H1 (cell line): ENCODE data around the gene CHD2. TPM values are rescaled to one million over a fixed set of nuclear protein-coding genes. Genes with fewer than 3 reads are reported as not detected.
A peak's percentile ranks its signal among the peaks of the same experiment; 100 is the strongest.

Experiments used
- CTCF ChIA-PET: fragments of 300-600 bp; sonication (Branson Sonifier 250); formaldehyde crosslinking; loops from one replicate; lab custom pipeline; 2021; ENCODE audit not compliant: partially characterized antibody; lab: Charles Lee
- POLR2A ChIA-PET: fragments of 300-600 bp; sonication (Branson Sonifier 250); formaldehyde crosslinking; loops from one replicate; lab custom pipeline; 2021; ENCODE audit warnings: inconsistent platforms; ENCODE audit not compliant: partially characterized antibody; lab: Charles Lee
- DNase-seq, 2 experiments: peaks; one replicate each; pipeline versions ENCODE4 v3.0.0 to v3.0.0-alpha.2; 2010 to 2022; ENCODE audit warnings: low spot score in 2 of 2, low read depth in 1 of 2, mixed read lengths in 1 of 2
- FAIRE-seq: peaks from 2 replicates; lab custom pipeline; 2011; peaks lifted over from hg19 to GRCh38; lab: Jason Lieb, UNC
- H2AFZ ChIP-seq: 2 replicates; pipeline ENCODE4 v1.8.1; 2012; ENCODE audit warnings: low read length, inconsistent platforms
- H2AK5ac ChIP-seq: 2 replicates; pipeline ENCODE4 v1.6.1; 2013; ENCODE audit warnings: low read depth, low read length
- H2BK120ac ChIP-seq: replicated peaks from 2 replicates; pipeline ENCODE3; 2013; ENCODE audit warnings: low read depth, low read length, inconsistent platforms
- H2BK12ac ChIP-seq: 2 replicates; pipeline ENCODE4 v1.6.1; 2013; ENCODE audit warnings: low read depth, low read length
- H2BK15ac ChIP-seq: 2 replicates; pipeline ENCODE4 v1.6.1; 2013; ENCODE audit warnings: low read length
- H2BK20ac ChIP-seq: 2 replicates; pipeline ENCODE4 v1.6.1; 2013; ENCODE audit warnings: low read length
- H2BK5ac ChIP-seq: 2 replicates; pipeline ENCODE4 v1.6.1; 2013; ENCODE audit warnings: low read depth, low read length
- H3K14ac ChIP-seq: 2 replicates; pipeline ENCODE4 v1.6.1; 2013; ENCODE audit warnings: inconsistent platforms; ENCODE audit not compliant: insufficient read length
- H3K18ac ChIP-seq: 2 replicates; pipeline ENCODE4 v1.6.1; 2013; ENCODE audit warnings: low read length; ENCODE audit errors: extremely low read depth
- H3K23ac ChIP-seq: 2 replicates; pipeline ENCODE4 v1.6.1; 2013; ENCODE audit warnings: inconsistent platforms; ENCODE audit not compliant: insufficient read length
- H3K23me2 ChIP-seq: 2 replicates; pipeline ENCODE4 v1.6.1; 2013; ENCODE audit warnings: low read depth, low read length
- H3K27ac ChIP-seq: 2 replicates; pipeline ENCODE4 v1.6.1; 2011; ENCODE audit warnings: low read depth, low read length, inconsistent platforms
- H3K27me3 ChIP-seq, 4 experiments: replicated peaks in 1 of 4; 1 replicate in 1 of 4; 2 replicates in 3 of 4; pipeline versions ENCODE4 v1.6.1 to v1.8.1; 2011 to 2013; ENCODE audit warnings: low read length in 3 of 4, mild to moderate bottlenecking in 3 of 4, inconsistent platforms in 2 of 4, mixed read lengths in 2 of 4, moderate library complexity in 1 of 4; ENCODE audit not compliant: control insufficient read depth in 3 of 4, insufficient read depth in 3 of 4; ENCODE audit errors: extremely low read depth in 1 of 4
- H3K36me3 ChIP-seq, 4 experiments: 2 replicates each; pipeline versions ENCODE4 v1.6.1 to v1.8.1; 2011 to 2013; ENCODE audit warnings: mild to moderate bottlenecking in 4 of 4, low read length in 3 of 4, moderate library complexity in 2 of 4, control low read depth in 1 of 4, inconsistent platforms in 1 of 4; ENCODE audit not compliant: insufficient read depth in 4 of 4, control insufficient read depth in 2 of 4
- H3K4ac ChIP-seq: replicated peaks from 2 replicates; pipeline ENCODE3; 2013; ENCODE audit warnings: low read length, low read depth, mixed read lengths, inconsistent platforms; ENCODE audit not compliant: insufficient read length
- H3K4me1 ChIP-seq, 4 experiments: replicated peaks in 1 of 4; 1 replicate in 1 of 4; 2 replicates in 3 of 4; pipeline versions ENCODE4 v1.6.1 to v1.8.1; 2011 to 2013; ENCODE audit warnings: low read length in 3 of 4, inconsistent platforms in 2 of 4, mixed read lengths in 1 of 4; ENCODE audit not compliant: insufficient read depth in 4 of 4, control insufficient read depth in 3 of 4
- H3K4me2 ChIP-seq, 2 experiments: 2 replicates each; pipeline versions ENCODE4 v1.6.1 to v1.8.1; 2011 to 2013; ENCODE audit warnings: low read depth in 2 of 2, low read length in 2 of 2, control low read depth in 1 of 2, inconsistent platforms in 1 of 2, mild to moderate bottlenecking in 1 of 2; ENCODE audit not compliant: insufficient read depth in 1 of 2
- H3K4me3 ChIP-seq, 4 experiments: fragments of 200-600, 300-600 bp in 1 of 4; sonication (generic), shearing (Covaris generic), sonication (Bioruptor Twin) in 1 of 4; 2 replicates each; pipeline versions ENCODE4 v1.5.1 to v1.8.1; 2011 to 2016; ENCODE audit warnings: low read length in 4 of 4, low read depth in 3 of 4, control low read depth in 2 of 4, inconsistent platforms in 2 of 4, mild to moderate bottlenecking in 2 of 4, mixed read lengths in 1 of 4, moderate library complexity in 1 of 4; ENCODE audit not compliant: insufficient read depth in 2 of 4; ENCODE audit errors: extremely low read depth in 1 of 4
- H3K56ac ChIP-seq: replicated peaks from 2 replicates; pipeline ENCODE3; 2013; ENCODE audit warnings: low read depth, mild to moderate bottlenecking, mixed read lengths, low read length, inconsistent platforms; ENCODE audit not compliant: insufficient read length
- H3K79me1 ChIP-seq: 2 replicates; pipeline ENCODE4 v1.6.1; 2013; ENCODE audit warnings: low read depth, low read length, control low read depth
- H3K79me2 ChIP-seq, 2 experiments: 2 replicates each; pipeline versions ENCODE4 v1.6.1 to v1.8.1; 2012 to 2013; ENCODE audit warnings: low read length in 2 of 2, mild to moderate bottlenecking in 2 of 2, inconsistent platforms in 1 of 2; ENCODE audit not compliant: insufficient read depth in 2 of 2, control insufficient read depth in 1 of 2
- H3K9ac ChIP-seq, 4 experiments: replicated peaks in 1 of 4; 1 replicate in 1 of 4; 2 replicates in 3 of 4; pipeline versions ENCODE4 v1.6.1 to v1.8.1; 2011 to 2013; ENCODE audit warnings: low read depth in 3 of 4, low read length in 3 of 4, control low read depth in 2 of 4, mild to moderate bottlenecking in 2 of 4, moderate library complexity in 2 of 4, inconsistent platforms in 1 of 4; ENCODE audit errors: extremely low read depth in 1 of 4
- H3K9me3 ChIP-seq, 2 experiments: 2 replicates each; pipeline versions ENCODE4 v1.6.1 to v1.8.1; 2012 to 2013; ENCODE audit warnings: mild to moderate bottlenecking in 2 of 2, moderate library complexity in 2 of 2, control low read depth in 1 of 2, inconsistent platforms in 1 of 2, low read depth in 1 of 2, low read length in 1 of 2, mixed read lengths in 1 of 2; ENCODE audit not compliant: insufficient read depth in 2 of 2
- H4K20me1 ChIP-seq, 2 experiments: replicated peaks in 1 of 2; 2 replicates each; pipeline versions ENCODE3 to v1.8.1; 2011 to 2013; ENCODE audit warnings: inconsistent platforms in 2 of 2, low read length in 2 of 2, mild to moderate bottlenecking in 1 of 2; ENCODE audit not compliant: insufficient read depth in 2 of 2, control insufficient read depth in 1 of 2
- H4K5ac ChIP-seq: 2 replicates; pipeline ENCODE4 v1.6.1; 2013; ENCODE audit warnings: low read length, low read depth, mixed read lengths, inconsistent platforms; ENCODE audit not compliant: insufficient read length
- H4K8ac ChIP-seq: 2 replicates; pipeline ENCODE4 v1.8.0; 2013; ENCODE audit warnings: mild to moderate bottlenecking, moderate library complexity, low read length, inconsistent platforms; ENCODE audit not compliant: insufficient read depth; ENCODE audit errors: extremely low read depth
- H4K91ac ChIP-seq: replicated peaks from 2 replicates; pipeline ENCODE3; 2013; ENCODE audit warnings: low read length, mixed read lengths, inconsistent platforms; ENCODE audit not compliant: insufficient read length
- ATF2 ChIP-seq: IDR thresholded peaks from 2 replicates; pipeline ENCODE4 v1.6.1; 2012; ENCODE audit warnings: low read length, inconsistent platforms
- CBX8 ChIP-seq: fragments of 300-800, 300-1000 bp; sonication (generic); IDR thresholded peaks from 2 replicates; pipeline ENCODE4 v1.7.1; 2016; ENCODE audit warnings: low read depth, low read length, borderline replicate concordance
- CEBPB ChIP-seq: IDR thresholded peaks from 2 replicates; pipeline ENCODE4 v1.6.1; 2012; ENCODE audit warnings: low read depth, low read length
- CREB1 ChIP-seq: IDR thresholded peaks from 2 replicates; pipeline ENCODE4 v1.6.1; 2012; ENCODE audit warnings: inconsistent platforms
- HDAC6 ChIP-seq: IDR thresholded peaks from one replicate; pipeline ENCODE4 v1.7.1; 2012; ENCODE audit warnings: low read depth, mild to moderate bottlenecking, inconsistent platforms, low read length, moderate library complexity
- KDM4A ChIP-seq: IDR thresholded peaks from one replicate; pipeline ENCODE4 v1.7.1; 2012; ENCODE audit warnings: low read depth, mild to moderate bottlenecking, moderate library complexity, low read length, inconsistent platforms; ENCODE audit not compliant: severe bottlenecking
- MAFK ChIP-seq: IDR thresholded peaks from 2 replicates; pipeline ENCODE4 v1.6.1; 2012; ENCODE audit warnings: low read depth, mild to moderate bottlenecking, improper control_type of control experiment, low read length
- NANOG ChIP-seq: IDR thresholded peaks from 2 replicates; pipeline ENCODE4 v1.6.1; 2011; ENCODE audit warnings: low read length, low read depth, mild to moderate bottlenecking, inconsistent platforms; ENCODE audit not compliant: insufficient read depth, poor library complexity, severe bottlenecking
- POLR2AphosphoS5 ChIP-seq: IDR thresholded peaks from 2 replicates; pipeline ENCODE4 v1.6.1; 2011; ENCODE audit warnings: low read depth, low read length
- SP2 ChIP-seq: IDR thresholded peaks from 2 replicates; pipeline ENCODE4 v1.6.1; 2012; ENCODE audit warnings: mild to moderate bottlenecking, low read length, inconsistent platforms
- SP4 ChIP-seq: IDR thresholded peaks from 2 replicates; pipeline ENCODE4 v1.6.1; 2012; ENCODE audit warnings: low read length, inconsistent platforms
- TAF1 ChIP-seq: IDR thresholded peaks from 2 replicates; pipeline ENCODE4 v1.6.1; 2011; ENCODE audit warnings: mild to moderate bottlenecking, low read depth, low read length
- TCF12 ChIP-seq: IDR thresholded peaks from 2 replicates; pipeline ENCODE4 v1.6.1; 2011; ENCODE audit warnings: low read depth, mild to moderate bottlenecking, low read length
- WGBS, 2 experiments: shearing (Covaris generic) in 1 of 2; methylation state at CpG; one replicate each; pipeline versions ENCODE4 v1.1.6 to v1.1.7; 2013 to 2015; ENCODE audit warnings: low lambda C conversion rate in 2 of 2, mixed read lengths in 2 of 2, inconsistent platforms in 1 of 2, low coverage in 1 of 2, missing lambda C conversion rate in 1 of 2; ENCODE audit not compliant: insufficient replicate concordance in 2 of 2, insufficient coverage in 1 of 2, insufficient read length in 1 of 2; ENCODE audit errors: extremely low coverage in 1 of 2, missing lambda C conversion rate in 1 of 2; 5-methylcytosine and 5-hydroxymethylcytosine counted together
- polyA plus RNA-seq, 7 experiments: library from polyadenylated mRNA; depleted of rRNA in 3 of 7; stranded (reverse) in 5 of 7; unstranded in 2 of 7; fragments of >200 nt in 5 of 7; fragments of 200-250 nt in 2 of 7; gene quantifications; 1 replicate in 5 of 7; 2 replicates in 1 of 7; 4 replicates in 1 of 7; pipeline versions ENCODE4 v1.2.1 to v1.2.3, GENCODE V29; 2011 to 2013; ENCODE audit warnings: missing spikeins in 2 of 7, mixed read lengths in 2 of 7
- total RNA-seq: library from RNA; stranded (reverse); fragmentation: NEBNext Ultra II Directional; extraction: Animal tissue kit (Norgen Biotek cat#: 25700); gene quantifications from 2 replicates; pipeline ENCODE4 v1.2.1, GENCODE V29; 2021

The CHD2 gene
- total and polyA plus RNA-seq, 2 of the 8 experiments (the other 6 are each of a cell fraction or from before 2014, with no cell fraction given) = 28.8 to 70.0 TPM

GRCh38 chr15:92936693-92937092, 36.6 kb downstream of the CHD2 start:
- 90% methylated on average over 2 of the region's 2 CpGs; no CpG with 5 or more reads in 1 of the 2 experiments for WGBS, 2 experiments
- H2BK120ac ChIP-seq = no peak overlapping the region
- peaks cover 3% of the 10 kb centered on the region; the same call in 1 of the 2 replicates for H3K79me1 ChIP-seq
- H2AFZ ChIP-seq = no peak overlapping the region
- H3K36me3 ChIP-seq = peaks cover 19 to 91% (median 66%) of the 10 kb centered on the region in 4 experiments
- no peaks in the 10 kb centered on the region for H3K27me3 ChIP-seq
- H4K8ac ChIP-seq = no peak overlapping the region
- H2BK15ac ChIP-seq = no peak overlapping the region
- no peak overlapping the region for H4K5ac ChIP-seq
- H3K23me2 ChIP-seq = no peaks in the 10 kb centered on the region
- H3K4me1 ChIP-seq = no peaks in the 10 kb centered on the region
- no peak overlapping the region for H3K4me2 ChIP-seq
- H3K9me3 ChIP-seq = no peaks in the 10 kb centered on the region
- H3K9ac ChIP-seq = 0 out of 7 replicates have a peak overlapping the region, but pooled peaks of 1 of the 4 experiments have one; percentile 33
- H2BK20ac ChIP-seq = no peak overlapping the region
- no peak overlapping the region for H3K27ac ChIP-seq
- no peak overlapping the region for H3K56ac ChIP-seq
- no peak overlapping the region for H3K18ac ChIP-seq
- no peak overlapping the region for H4K91ac ChIP-seq
- H2BK5ac ChIP-seq = no peak overlapping the region
- no peak overlapping the region for H3K4ac ChIP-seq
- POLR2A ChIA-PET = interaction anchor here (0.9 to 1.4 kb wide), 2 partner anchors 17 to 61 kb away, joined by 3 read pairs; no protein-coding TSS in a partner anchor
- no peak overlapping the region for H3K4me3 ChIP-seq
- H2AK5ac ChIP-seq = no peak overlapping the region
- DNase-seq (no peak), FAIRE-seq (no peak)
- H3K79me2 ChIP-seq = peaks cover 0 to 10% of the 10 kb centered on the region in 2 experiments; a peak in 2 of 4 replicates
- no peak overlapping the region for H2BK12ac ChIP-seq
- CTCF ChIA-PET = interaction anchor here (0.6 to 5.1 kb wide), 6 partner anchors 8 to 141 kb away, joined by 3 to 40 read pairs (median 4); no protein-coding TSS in a partner anchor
- H3K23ac ChIP-seq = no peak overlapping the region
- no peak overlapping the region for H3K14ac ChIP-seq
- H4K20me1 ChIP-seq = peaks cover 0 to 2% of the 10 kb centered on the region in 2 experiments
- no peak for TF ChIP-seq CBX8
- TF ChIP-seq MAFK = no peak
- no peak for TF ChIP-seq KDM4A
- no peak for TF ChIP-seq ATF2
- no peak for TF ChIP-seq SP2
- no peak for TF ChIP-seq SP4
- TF ChIP-seq POLR2AphosphoS5 = no peak
- TF ChIP-seq TCF12 = no peak
- no peak for TF ChIP-seq NANOG
- TF ChIP-seq CREB1 = no peak
- TF ChIP-seq HDAC6 = no peak
- no peak for TF ChIP-seq CEBPB
- TF ChIP-seq TAF1 = no peak
